Vagina (tissue), 2 donors: ENCODE results near the gene BMF.

ENCODE experiments used
- POLR2A ChIP-seq, 2 donors: fragments of 450-650 bp; IDR thresholded peaks; one replicate each; pipeline ENCODE4 v1.6.1; 2017; ENCODE audit warnings: antibody characterized with exemption in 2 of 2, mild to moderate bottlenecking in 2 of 2, moderate library complexity in 2 of 2
- TF ChIP-seq, protein P1 (sequence below), 3 experiments: fragments of 450-650 bp in 2 of 3; fragments of 200-600 bp in 1 of 3; sonication (generic) in 1 of 3; IDR thresholded peaks; one replicate each; pipeline ENCODE4 v1.5.1; 2017 to 2019; ENCODE audit warnings: antibody characterized with exemption in 3 of 3, mild to moderate bottlenecking in 2 of 3, moderate library complexity in 2 of 3

DNA sequence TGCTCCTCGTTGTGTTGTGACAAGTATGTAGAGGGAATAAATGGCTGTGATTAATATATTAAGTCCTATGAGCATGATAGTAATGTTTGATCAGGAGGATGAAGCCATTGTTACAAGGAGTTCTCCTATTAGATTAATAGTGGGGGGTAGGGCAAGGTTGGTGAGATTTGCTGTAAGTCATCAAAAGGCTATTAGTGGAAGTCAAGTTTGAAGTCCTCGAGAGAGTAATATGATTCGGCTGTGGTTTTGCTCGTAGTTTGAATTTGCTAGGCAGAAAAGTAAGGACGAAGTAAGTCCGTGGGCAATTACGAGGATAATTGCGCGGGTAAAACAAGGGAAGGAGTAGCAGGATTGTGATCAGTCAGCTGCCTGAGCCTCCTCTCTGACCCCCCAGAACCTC, 26.2 kb upstream of the BMF start:
- TF ChIP-seq, protein P1, sequence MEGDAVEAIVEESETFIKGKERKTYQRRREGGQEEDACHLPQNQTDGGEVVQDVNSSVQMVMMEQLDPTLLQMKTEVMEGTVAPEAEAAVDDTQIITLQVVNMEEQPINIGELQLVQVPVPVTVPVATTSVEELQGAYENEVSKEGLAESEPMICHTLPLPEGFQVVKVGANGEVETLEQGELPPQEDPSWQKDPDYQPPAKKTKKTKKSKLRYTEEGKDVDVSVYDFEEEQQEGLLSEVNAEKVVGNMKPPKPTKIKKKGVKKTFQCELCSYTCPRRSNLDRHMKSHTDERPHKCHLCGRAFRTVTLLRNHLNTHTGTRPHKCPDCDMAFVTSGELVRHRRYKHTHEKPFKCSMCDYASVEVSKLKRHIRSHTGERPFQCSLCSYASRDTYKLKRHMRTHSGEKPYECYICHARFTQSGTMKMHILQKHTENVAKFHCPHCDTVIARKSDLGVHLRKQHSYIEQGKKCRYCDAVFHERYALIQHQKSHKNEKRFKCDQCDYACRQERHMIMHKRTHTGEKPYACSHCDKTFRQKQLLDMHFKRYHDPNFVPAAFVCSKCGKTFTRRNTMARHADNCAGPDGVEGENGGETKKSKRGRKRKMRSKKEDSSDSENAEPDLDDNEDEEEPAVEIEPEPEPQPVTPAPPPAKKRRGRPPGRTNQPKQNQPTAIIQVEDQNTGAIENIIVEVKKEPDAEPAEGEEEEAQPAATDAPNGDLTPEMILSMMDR (IDR thresholded peaks at IDR 0.05): no peak
- no peak for TF ChIP-seq POLR2A (IDR thresholded peaks at IDR 0.05)
